GM12891 (cell line): ENCODE measurements around the gene FAM222A.

Experiments used
- DNase-seq: peaks from one replicate; pipeline ENCODE4 v3.0.0; 2011; ENCODE audit warnings: low spot score; ENCODE audit not compliant: insufficient read length
- FAIRE-seq: peaks from 2 replicates; lab custom pipeline; 2011; peaks lifted over from hg19 to GRCh38; lab: Jason Lieb, UNC
- PAX5 ChIP-seq: IDR thresholded peaks from 2 replicates; pipeline ENCODE4 v1.6.1; 2011; ENCODE audit warnings: low read length, moderate library complexity, mild to moderate bottlenecking; ENCODE audit not compliant: insufficient read depth, severe bottlenecking
- POLR2A ChIP-seq: IDR thresholded peaks from 2 replicates; pipeline ENCODE4 v1.6.1; 2011; ENCODE audit warnings: low read depth, low read length, control low read depth
- POLR2AphosphoS5 ChIP-seq: IDR thresholded peaks from 2 replicates; pipeline ENCODE4 v1.6.1; 2011; ENCODE audit warnings: low read depth, low read length, control low read depth
- POU2F2 ChIP-seq: IDR thresholded peaks from 2 replicates; pipeline ENCODE4 v1.6.1; 2011; ENCODE audit warnings: low read depth, mild to moderate bottlenecking, control low read depth, low read length, moderate library complexity
- SPI1 ChIP-seq: IDR thresholded peaks from 2 replicates; pipeline ENCODE4 v1.6.1; 2011; ENCODE audit warnings: low read depth, low read length, control low read depth
- TAF1 ChIP-seq: IDR thresholded peaks from 2 replicates; pipeline ENCODE4 v1.6.1; 2011; ENCODE audit warnings: low read depth, low read length, control low read depth

The FAM222A gene

GRCh38 chr12:109783135-109783964 is 69.7 kb downstream of the FAM222A start:
- no peak for DNase-seq
- TF ChIP-seq POLR2A (no peak), SPI1 (no peak), TAF1 (no peak), POLR2AphosphoS5 (no peak), PAX5 (no peak), POU2F2 (no peak)
- FAIRE-seq: no peak

DNA sequence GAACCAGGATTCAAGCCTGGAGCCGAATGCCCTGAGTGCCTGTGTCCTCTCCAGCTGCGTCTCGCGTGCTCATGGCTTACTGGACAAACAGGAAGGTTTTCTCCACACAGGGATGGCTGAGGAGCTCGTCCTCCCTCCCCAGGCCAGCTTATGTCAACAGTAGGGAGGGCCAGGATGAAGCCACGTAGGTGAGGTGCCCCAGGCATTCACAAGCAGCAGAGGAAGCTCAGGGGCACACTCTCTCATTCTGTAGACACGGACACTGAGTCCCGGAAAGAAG is 70.3 kb downstream of the FAM222A start:
- TF ChIP-seq SPI1: no peak
- no peak for TF ChIP-seq TAF1
- no peak for TF ChIP-seq POLR2A
- no peak for TF ChIP-seq POU2F2
- TF ChIP-seq PAX5: no peak
- TF ChIP-seq POLR2AphosphoS5: no peak
- FAIRE-seq: no peak
- no peak for DNase-seq

GRCh38 chr12:109785854-109786253 is 72.2 kb downstream of the FAM222A start:
- no peak for DNase-seq
- FAIRE-seq: no peak

DNA sequence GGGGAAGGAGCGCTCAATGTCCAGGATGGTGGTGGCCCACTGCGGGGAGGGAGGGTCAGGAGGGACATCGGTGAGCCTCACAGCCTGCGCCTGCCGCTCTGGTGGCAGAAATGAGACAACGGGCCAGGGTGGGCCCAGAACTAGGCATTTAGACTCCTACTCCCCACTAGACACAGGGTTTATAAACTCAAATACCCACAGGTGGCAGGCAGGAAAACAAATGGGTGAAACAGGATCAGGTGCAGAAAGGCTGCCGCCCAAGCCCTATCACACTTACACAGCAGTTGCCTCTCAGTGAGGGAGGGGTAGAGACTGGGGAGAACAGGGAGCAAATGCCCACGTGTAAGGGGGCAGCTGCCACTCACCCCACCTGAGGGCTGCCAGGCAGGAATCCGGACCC is 73.2 kb downstream of the FAM222A start:
- DNase-seq (no peak), FAIRE-seq (no peak)
- no peak for TF ChIP-seq POLR2A
- TF ChIP-seq POU2F2: no peak
- no peak for TF ChIP-seq POLR2AphosphoS5
- TF ChIP-seq TAF1: no peak
- TF ChIP-seq SPI1: no peak
- TF ChIP-seq PAX5: no peak

More at GRCh38 chr12:109785854-109786253, 72.2 kb downstream of the FAM222A start:
- TF ChIP-seq TAF1 (no peak), POLR2A (no peak), POLR2AphosphoS5 (no peak), POU2F2 (no peak), SPI1 (no peak), PAX5 (no peak)

GRCh38 chr12:109789526-109790048 is 76.0 kb downstream of the FAM222A start:
- no peak for FAIRE-seq
- DNase-seq: no peak
- TF ChIP-seq POLR2A: no peak
- TF ChIP-seq PAX5: no peak
- TF ChIP-seq TAF1: no peak
- TF ChIP-seq SPI1: no peak
- TF ChIP-seq POLR2AphosphoS5: no peak

GRCh38 chr12:109792992-109793391 is 79.4 kb downstream of the FAM222A start:
- FAIRE-seq: no peak
- TF ChIP-seq PAX5 (no peak), POLR2A (no peak), SPI1 (no peak), POLR2AphosphoS5 (no peak), POU2F2 (no peak), TAF1 (no peak)
- DNase-seq: no peak

DNA sequence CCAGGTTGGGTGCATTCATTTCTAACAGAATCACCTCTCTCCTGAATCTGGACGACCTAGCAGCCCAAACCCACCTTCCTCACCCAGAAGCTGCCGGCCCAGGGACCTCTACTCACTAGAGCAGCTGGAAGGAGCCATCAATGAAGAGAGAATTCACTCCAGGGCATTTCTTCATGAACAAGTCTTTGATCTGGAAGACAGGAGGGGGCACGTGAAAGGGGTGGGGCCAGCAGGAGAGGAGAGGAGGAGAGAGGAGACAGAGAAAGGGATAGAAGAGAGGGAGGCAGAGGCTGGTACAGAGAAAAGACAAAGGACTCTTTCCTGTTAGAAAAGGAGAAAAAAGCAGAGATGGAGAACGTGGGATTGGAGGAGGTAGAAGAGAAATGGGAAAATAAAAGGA is 79.8 kb downstream of the FAM222A start:
- TF ChIP-seq POLR2AphosphoS5: no peak
- no peak for TF ChIP-seq TAF1
- TF ChIP-seq SPI1: no peak
- no peak for TF ChIP-seq POU2F2
- TF ChIP-seq PAX5: no peak
- no peak for TF ChIP-seq POLR2A
- no peak for DNase-seq
- FAIRE-seq: no peak

DNA sequence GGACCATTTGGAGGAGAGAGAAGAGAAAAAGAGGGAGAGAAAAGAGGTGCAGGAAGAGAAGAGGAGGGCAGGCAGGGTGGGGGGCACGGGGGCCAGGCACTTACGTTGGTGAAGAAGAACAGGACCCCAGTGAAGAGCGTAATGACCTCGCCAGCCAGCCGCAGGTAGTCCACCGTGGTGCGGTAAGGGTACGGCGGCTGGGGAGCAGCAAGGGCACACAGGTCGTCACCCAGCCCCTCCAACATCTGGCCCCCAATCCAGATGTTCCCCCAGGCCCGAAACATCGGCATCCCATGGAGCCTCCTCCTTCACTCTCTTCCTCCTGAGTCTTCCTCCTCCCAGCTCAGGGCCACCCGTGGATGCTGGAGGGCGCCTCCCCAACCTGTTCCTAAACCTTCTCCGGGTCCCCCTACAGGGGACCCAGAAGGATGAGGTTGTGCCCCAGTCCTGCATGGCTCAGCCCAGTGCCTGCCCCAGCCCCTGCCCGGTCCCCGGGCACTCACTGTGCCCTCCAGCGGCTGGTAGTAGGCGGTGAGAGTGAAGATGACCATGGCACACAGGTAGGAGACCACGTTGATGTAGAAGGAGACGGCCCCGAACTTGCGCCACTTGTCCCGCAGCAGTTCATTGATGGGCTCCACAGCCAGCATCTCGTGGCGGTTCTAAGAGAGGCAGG is 80.3 kb downstream of the FAM222A start:
- DNase-seq: no peak
- no peak for FAIRE-seq
- TF ChIP-seq POLR2A: no peak
- no peak for TF ChIP-seq SPI1
- no peak for TF ChIP-seq POLR2AphosphoS5
- no peak for TF ChIP-seq POU2F2
- no peak for TF ChIP-seq TAF1
- TF ChIP-seq PAX5: no peak

DNA sequence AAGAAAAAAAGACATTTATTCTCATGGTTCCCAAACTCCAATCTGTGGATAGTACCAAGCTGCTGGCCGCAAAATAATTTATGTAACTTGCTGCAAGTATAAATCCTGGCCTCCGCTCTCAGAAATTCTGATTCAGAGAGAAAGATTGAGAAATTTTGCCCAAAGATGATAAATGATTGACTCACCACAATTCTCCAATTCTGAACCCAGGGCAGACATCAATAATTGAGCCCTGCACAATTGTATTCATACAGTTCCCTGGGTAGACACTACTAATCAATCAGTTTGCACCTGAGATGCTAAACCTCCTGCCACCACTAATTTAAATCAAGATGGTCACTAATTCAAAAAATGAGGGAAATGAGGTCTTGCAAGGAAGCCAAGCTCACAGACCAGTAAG is 81.4 kb downstream of the FAM222A start:
- DNase-seq: no peak
- FAIRE-seq: no peak
- TF ChIP-seq TAF1 (no peak), PAX5 (no peak), POU2F2 (no peak), POLR2AphosphoS5 (no peak), POLR2A (no peak), SPI1 (no peak)
